ENCODE data around the gene CCL8.
A peak's percentile ranks its signal among the peaks of the same experiment; 100 is the strongest.
"Not testable (repeated sequence)": the region's sequence is repeated elsewhere in the genome, so short reads cannot be mapped to it uniquely, and the experiment has no call there.

Gene CCL8

GRCh38 chr17:34314279-34314678 lies 5.0 kb upstream of the CCL8 start:
- DNase-seq (ENCODE audit: low spot score): no peak

- peak; percentile 15 for DNase-seq (ENCODE audit: low spot score)
These were observed 761 bp upstream of the CCL8 start for GRCh38 chr17:34318474-34318873.

GRCh38 chr17:34321964-34322363 lies 2.7 kb downstream of the CCL8 start:
- no peak for DNase-seq (ENCODE audit: low spot score)

GRCh38 chr17:34327580-34327979 lies 8.3 kb downstream of the CCL8 start:
- not testable (repeated sequence) for DNase-seq (ENCODE audit: low spot score)

- DNase-seq (ENCODE audit: low spot score): no peak
These were observed 18.5 kb downstream of the CCL8 start for GRCh38 chr17:34337701-34338100.

GRCh38 chr17:34339138-34339770 lies 20.0 kb downstream of the CCL8 start:
- no peak for DNase-seq (ENCODE audit: low spot score)

GRCh38 chr17:34341916-34342315 lies 22.7 kb downstream of the CCL8 start:
- DNase-seq (ENCODE audit: low spot score): no peak

- no peak for DNase-seq (ENCODE audit: low spot score)
These were observed 27.8 kb downstream of the CCL8 start for GRCh38 chr17:34347063-34347462.

GRCh38 chr17:34349751-34350150 lies 30.5 kb downstream of the CCL8 start:
- no peak for DNase-seq (ENCODE audit: low spot score)

GRCh38 chr17:34351096-34351495 lies 31.9 kb downstream of the CCL8 start:
- DNase-seq (ENCODE audit: low spot score): no peak

- DNase-seq (ENCODE audit: low spot score): no peak
These were observed 33.0 kb downstream of the CCL8 start for GRCh38 chr17:34352191-34352590.

- DNase-seq (ENCODE audit: low spot score): no peak
These were observed 35.4 kb downstream of the CCL8 start for GRCh38 chr17:34354637-34355036.

GRCh38 chr17:34356194-34356593 lies 37.0 kb downstream of the CCL8 start, which contains the start of gene CCL13:
Gene CCL13 (plus strand): TSS chr17:34356480. CDS start chr17:34356527, 47 bp downstream.
- no peak for DNase-seq (ENCODE audit: low spot score)

- DNase-seq (ENCODE audit: low spot score): peak; percentile 11
These were observed 38.2 kb downstream of the CCL8 start for GRCh38 chr17:34357398-34357797.

GRCh38 chr17:34358631-34359030 lies 39.4 kb downstream of the CCL8 start:
- no peak for DNase-seq (ENCODE audit: low spot score)

GRCh38 chr17:34360601-34361270 lies 41.5 kb downstream of the CCL8 start:
- no peak for DNase-seq (ENCODE audit: low spot score)

- peak; percentile 86 for DNase-seq (ENCODE audit: low spot score)
These were observed 42.3 kb downstream of the CCL8 start for GRCh38 chr17:34361478-34362061.

GRCh38 chr17:34363183-34363661 lies 44.0 kb downstream of the CCL8 start, which contains the start of gene CCL1:
Gene CCL1 (minus strand): TSS chr17:34363233. CDS start chr17:34363161, 72 bp downstream.
- DNase-seq (ENCODE audit: low spot score): no peak

- DNase-seq (ENCODE audit: low spot score): no peak
These were observed 45.5 kb downstream of the CCL8 start for GRCh38 chr17:34364751-34365150.

- peak; percentile 13 for DNase-seq (ENCODE audit: low spot score)
These were observed 46.1 kb downstream of the CCL8 start for GRCh38 chr17:34365340-34365739.

- no peak for DNase-seq (ENCODE audit: low spot score)
These were observed 46.8 kb downstream of the CCL8 start for GRCh38 chr17:34366010-34366409.

GRCh38 chr17:34366529-34367107 lies 47.4 kb downstream of the CCL8 start:
- no peak for DNase-seq (ENCODE audit: low spot score)
